Loucy (cell line): ENCODE measurements around the gene ADCY2.

ENCODE experiments used
- H2AFZ ChIP-seq: fragments of 200-600 bp; sonication (generic); 2 replicates; pipeline ENCODE4 v1.6.0; 2016; ENCODE audit warnings: antibody characterized with exemption, mild to moderate bottlenecking, low read length, moderate library complexity
- H3F3A ChIP-seq: fragments of 200-600 bp; 2 replicates; pipeline ENCODE4 v1.6.0; 2016; ENCODE audit warnings: antibody characterized with exemption, low read depth, mild to moderate bottlenecking
- H3K27me3 ChIP-seq: fragments of 200-600 bp; sonication (generic); 2 replicates; pipeline ENCODE4 v1.6.1; 2014; ENCODE audit warnings: low read length, mild to moderate bottlenecking; ENCODE audit not compliant: insufficient read depth, poor library complexity, severe bottlenecking
- H3K36me3 ChIP-seq: fragments of 200-600 bp; sonication (generic); 2 replicates; pipeline ENCODE4 v1.6.1; 2016; ENCODE audit warnings: low read length; ENCODE audit not compliant: insufficient read depth
- H3K4me1 ChIP-seq: fragments of 200-600 bp; sonication (generic); 2 replicates; pipeline ENCODE4 v1.5.1; 2014; ENCODE audit warnings: low read length, mild to moderate bottlenecking; ENCODE audit not compliant: insufficient read depth, poor library complexity, severe bottlenecking
- H3K4me2 ChIP-seq: fragments of 200-600 bp; sonication (generic); 2 replicates; pipeline ENCODE4 v1.6.0; 2014; ENCODE audit warnings: antibody characterized with exemption, low read length, low read depth, mild to moderate bottlenecking; ENCODE audit not compliant: poor library complexity, severe bottlenecking
- H3K4me3 ChIP-seq: fragments of 200-600 bp; sonication (generic); 2 replicates; pipeline ENCODE4 v1.5.1; 2014; ENCODE audit warnings: low read length, mild to moderate bottlenecking, mixed read lengths; ENCODE audit not compliant: poor library complexity, severe bottlenecking
- H3K79me2 ChIP-seq: fragments of 200-600 bp; sonication (generic); 2 replicates; pipeline ENCODE4 v1.6.1; 2014; ENCODE audit warnings: low read length; ENCODE audit not compliant: insufficient read depth
- H3K9ac ChIP-seq: fragments of 200-600 bp; sonication (generic); 2 replicates; pipeline ENCODE4 v1.6.0; 2014; ENCODE audit warnings: mild to moderate bottlenecking, low read depth, low read length, moderate library complexity; ENCODE audit not compliant: poor library complexity, severe bottlenecking
- H3K9me2 ChIP-seq: fragments of 200-600 bp; sonication (generic); replicated peaks from 2 replicates; pipeline ENCODE4 v1.6.1; 2016; ENCODE audit warnings: low read depth, low read length, mixed read lengths
- H3K9me3 ChIP-seq: fragments of 200-600 bp; sonication (generic); 2 replicates; pipeline ENCODE4 v1.6.1; 2014; ENCODE audit warnings: mild to moderate bottlenecking, antibody characterized with exemption, low read length, low read depth; ENCODE audit not compliant: insufficient read depth
- H4K20me1 ChIP-seq: fragments of 200-600 bp; sonication (generic); 2 replicates; pipeline ENCODE4 v1.6.0; 2014; ENCODE audit warnings: antibody characterized with exemption, low read length, mild to moderate bottlenecking; ENCODE audit not compliant: insufficient read depth, poor library complexity, severe bottlenecking
- EZH2phosphoT487 ChIP-seq: fragments of 200-600 bp; IDR thresholded peaks from 2 replicates; pipeline ENCODE4 v1.6.1; 2018; ENCODE audit warnings: antibody characterized with exemption, mild to moderate bottlenecking, moderate library complexity, borderline replicate concordance
- TF ChIP-seq, protein P1 (sequence below): fragments of 200-600 bp; sonication (generic); conservative IDR thresholded peaks from 2 replicates; pipeline ENCODE4 v1.5.1; 2014; ENCODE audit warnings: mild to moderate bottlenecking, antibody characterized with exemption, low read length

ADCY2 gene

DNA sequence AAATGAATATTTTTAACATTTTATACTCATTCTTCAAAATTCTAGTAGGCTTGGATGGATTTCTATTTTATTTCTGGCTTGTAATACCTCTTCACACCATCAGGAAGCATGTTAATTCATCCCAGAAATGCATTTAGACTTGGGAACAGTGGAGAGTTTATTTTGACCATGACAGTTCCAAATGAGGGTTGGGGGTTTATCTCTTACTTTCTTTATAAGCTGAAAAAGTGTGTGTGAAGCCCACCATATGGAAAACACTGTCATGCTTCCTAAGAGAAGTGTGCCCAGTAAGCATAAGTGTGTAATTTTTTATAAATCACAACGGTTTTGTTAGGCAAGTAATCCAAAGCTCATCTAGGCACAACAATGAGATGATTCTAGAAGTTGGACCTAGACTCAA is 215.6 kb downstream of the ADCY2 start:
- Histone ChIP-seq H3K9ac (no peak overlapping the region), H3K36me3 (no peaks in the 10 kb centered on the region), H3K4me1 (no peaks in the 10 kb centered on the region), H3K4me2 (no peak overlapping the region), H3K4me3 (no peak overlapping the region), H2AFZ (no peak overlapping the region), H4K20me1 (no peaks in the 10 kb centered on the region), H3K27me3 (no peaks in the 10 kb centered on the region), H3K9me2 (no peaks in the 10 kb centered on the region), H3K79me2 (no peaks in the 10 kb centered on the region), H3F3A (no peaks in the 10 kb centered on the region), H3K9me3 (no peaks in the 10 kb centered on the region)
- TF ChIP-seq EZH2phosphoT487, result no peak
- TF ChIP-seq, protein P1, sequence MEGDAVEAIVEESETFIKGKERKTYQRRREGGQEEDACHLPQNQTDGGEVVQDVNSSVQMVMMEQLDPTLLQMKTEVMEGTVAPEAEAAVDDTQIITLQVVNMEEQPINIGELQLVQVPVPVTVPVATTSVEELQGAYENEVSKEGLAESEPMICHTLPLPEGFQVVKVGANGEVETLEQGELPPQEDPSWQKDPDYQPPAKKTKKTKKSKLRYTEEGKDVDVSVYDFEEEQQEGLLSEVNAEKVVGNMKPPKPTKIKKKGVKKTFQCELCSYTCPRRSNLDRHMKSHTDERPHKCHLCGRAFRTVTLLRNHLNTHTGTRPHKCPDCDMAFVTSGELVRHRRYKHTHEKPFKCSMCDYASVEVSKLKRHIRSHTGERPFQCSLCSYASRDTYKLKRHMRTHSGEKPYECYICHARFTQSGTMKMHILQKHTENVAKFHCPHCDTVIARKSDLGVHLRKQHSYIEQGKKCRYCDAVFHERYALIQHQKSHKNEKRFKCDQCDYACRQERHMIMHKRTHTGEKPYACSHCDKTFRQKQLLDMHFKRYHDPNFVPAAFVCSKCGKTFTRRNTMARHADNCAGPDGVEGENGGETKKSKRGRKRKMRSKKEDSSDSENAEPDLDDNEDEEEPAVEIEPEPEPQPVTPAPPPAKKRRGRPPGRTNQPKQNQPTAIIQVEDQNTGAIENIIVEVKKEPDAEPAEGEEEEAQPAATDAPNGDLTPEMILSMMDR, result no peak

GRCh38 chr5:7615566-7616061 is 219.7 kb downstream of the ADCY2 start:
- H3K79me2 ChIP-seq, result no peaks in the 10 kb centered on the region
- no peaks in the 10 kb centered on the region for H3K9me2 ChIP-seq
- no peaks in the 10 kb centered on the region for H3K9me3 ChIP-seq
- no peak overlapping the region for H3K4me3 ChIP-seq
- H3F3A ChIP-seq, result no peaks in the 10 kb centered on the region
- H3K4me2 ChIP-seq, result no peak overlapping the region
- no peak overlapping the region for H3K9ac ChIP-seq
- no peak overlapping the region for H2AFZ ChIP-seq
- TF ChIP-seq, protein P1, result no peak
- no peak for TF ChIP-seq EZH2phosphoT487
- H3K36me3 ChIP-seq, result no peaks in the 10 kb centered on the region
- no peaks in the 10 kb centered on the region for H3K4me1 ChIP-seq
- H3K27me3 ChIP-seq, result no peaks in the 10 kb centered on the region
- no peaks in the 10 kb centered on the region for H4K20me1 ChIP-seq

DNA sequence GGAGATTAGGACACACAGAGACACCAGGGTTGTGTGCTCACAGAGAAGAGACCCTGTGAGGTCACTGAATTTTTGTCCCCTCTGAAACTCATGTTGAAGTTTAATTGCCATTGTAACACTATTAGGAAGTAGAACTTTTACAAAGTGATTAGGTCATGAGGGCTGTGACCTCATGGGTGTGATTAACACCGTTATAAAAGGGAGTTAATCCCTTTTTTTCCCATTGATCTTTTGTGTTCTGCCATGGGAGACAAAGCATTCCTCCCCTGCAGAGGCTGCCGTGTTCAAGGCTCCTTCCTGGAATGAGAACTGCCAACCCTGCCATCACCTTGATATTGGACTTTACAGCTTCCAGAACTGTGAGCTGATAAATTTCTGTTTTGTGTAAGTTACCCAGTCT is 221.0 kb downstream of the ADCY2 start:
- Histone ChIP-seq H4K20me1 (no peaks in the 10 kb centered on the region), H2AFZ (no peak overlapping the region), H3K27me3 (no peaks in the 10 kb centered on the region), H3K9me2 (no peaks in the 10 kb centered on the region), H3K9me3 (no peaks in the 10 kb centered on the region), H3K36me3 (no peaks in the 10 kb centered on the region), H3K4me3 (no peak overlapping the region), H3K4me1 (no peaks in the 10 kb centered on the region), H3K9ac (no peak overlapping the region), H3K4me2 (no peak overlapping the region), H3F3A (no peaks in the 10 kb centered on the region), H3K79me2 (no peaks in the 10 kb centered on the region)
- TF ChIP-seq, protein P1, result no peak
- no peak for TF ChIP-seq EZH2phosphoT487
